Measurements from ENCODE around the gene CDKAL1.
A peak's percentile ranks its signal among the peaks of the same experiment; 100 is the strongest.
"Not testable (repeated sequence)": the region's sequence is repeated elsewhere in the genome, so short reads cannot be mapped to it uniquely, and the experiment has no call there.

The CDKAL1 gene

DNA sequence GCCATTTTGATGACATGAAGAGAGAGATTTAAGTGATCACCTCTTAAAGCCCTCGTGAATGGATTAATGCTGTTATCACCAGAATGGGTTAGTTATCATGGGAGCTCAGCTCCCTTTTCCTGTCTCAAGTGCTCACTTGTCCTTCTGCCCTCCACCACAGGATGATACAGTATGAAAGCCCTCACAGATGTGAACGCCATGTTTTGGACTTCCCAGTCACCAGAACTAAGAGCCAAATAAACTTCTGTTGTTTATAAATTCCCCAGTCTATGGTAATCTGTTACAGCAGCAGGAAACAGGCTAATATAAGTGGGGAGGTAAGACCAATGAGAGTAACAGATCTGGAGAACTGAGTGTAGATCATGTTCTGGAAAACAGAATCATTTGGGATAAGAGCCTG is 493.2 kb downstream of the CDKAL1 start:
- DNase-seq (ENCODE audit: low read depth) = no peak

DNA sequence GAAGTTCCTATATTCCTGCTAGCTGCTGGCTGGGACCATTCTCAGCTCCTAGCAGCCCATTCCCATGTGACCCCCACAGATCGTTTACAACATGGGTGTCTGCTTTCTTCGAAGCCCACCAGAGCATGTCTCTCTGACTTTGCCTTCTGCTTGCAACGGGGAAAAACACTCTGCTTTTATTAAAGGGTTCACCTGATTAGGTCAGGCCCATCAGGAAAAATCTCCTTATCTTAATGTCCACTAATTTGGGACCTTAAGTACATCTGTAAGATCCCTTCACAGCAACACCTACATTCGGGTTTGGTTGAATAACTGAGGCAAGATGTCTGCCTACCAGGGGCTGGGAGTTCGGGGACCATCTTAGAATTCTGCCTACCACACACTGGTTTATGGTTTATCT is 496.9 kb downstream of the CDKAL1 start:
- no peak for DNase-seq (ENCODE audit: low read depth)

DNA sequence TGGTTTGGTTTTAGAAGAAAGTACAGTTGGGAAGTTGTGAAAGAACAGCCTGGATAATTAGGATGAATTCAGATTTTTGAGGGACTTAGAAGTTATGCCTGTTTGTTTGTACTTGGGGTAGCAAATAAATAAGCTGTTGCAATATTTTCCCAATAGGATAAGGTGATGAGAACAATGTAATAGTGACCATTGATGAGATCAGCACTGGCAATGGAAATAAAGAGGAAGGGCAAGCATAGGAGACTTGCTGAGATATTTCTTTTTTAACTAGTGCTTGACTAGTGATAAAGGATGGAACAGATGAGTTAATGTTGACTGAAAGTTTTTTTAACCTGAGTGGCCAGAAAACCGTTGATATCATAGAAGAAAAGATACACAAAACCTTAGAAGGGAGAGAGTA is 498.8 kb downstream of the CDKAL1 start:
- DNase-seq (ENCODE audit: low read depth) = peak; percentile 37

DNA sequence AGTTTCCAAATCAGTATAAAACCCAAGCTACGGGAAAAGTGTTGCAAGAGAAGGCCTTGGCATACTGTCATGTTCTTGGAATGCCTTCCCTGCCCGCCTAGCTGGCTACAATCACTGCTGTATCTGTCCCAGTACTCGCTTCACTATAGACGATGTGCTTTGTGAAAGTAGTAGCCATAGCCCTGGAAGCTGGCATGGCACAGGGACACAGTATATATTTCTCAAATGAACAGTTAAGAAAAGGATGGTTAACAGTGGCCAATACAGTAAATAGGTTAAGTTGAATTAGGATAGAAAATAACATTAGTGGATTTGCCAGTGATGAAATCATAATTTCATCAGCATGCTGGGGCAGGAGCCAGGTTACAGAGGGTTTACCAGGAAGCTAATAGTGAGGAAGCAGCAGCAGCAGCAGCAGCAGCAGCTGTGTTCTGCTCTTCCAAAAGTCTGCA is 499.3 kb downstream of the CDKAL1 start:
- DNase-seq (ENCODE audit: low read depth) = peak; percentile 89

DNA sequence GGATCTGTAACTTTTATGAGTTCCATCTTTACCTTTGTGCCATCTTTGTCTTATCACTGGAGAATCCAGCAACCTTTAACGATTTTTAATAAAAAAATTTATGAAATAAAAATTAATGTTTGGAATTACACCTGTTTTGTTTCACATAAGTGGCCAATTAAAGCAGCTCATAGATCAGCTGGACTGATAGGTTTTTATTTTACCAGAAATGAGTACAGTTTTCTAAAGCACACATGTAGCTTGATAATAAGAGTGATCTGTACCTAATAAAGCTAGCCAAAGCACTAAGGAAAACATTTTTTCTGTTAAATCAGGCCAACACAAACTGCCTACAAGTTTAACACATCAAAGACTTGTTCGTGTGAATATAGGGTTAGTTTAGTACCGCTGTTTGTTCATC is 500.1 kb downstream of the CDKAL1 start:
- no peak for DNase-seq (ENCODE audit: low read depth)

DNA sequence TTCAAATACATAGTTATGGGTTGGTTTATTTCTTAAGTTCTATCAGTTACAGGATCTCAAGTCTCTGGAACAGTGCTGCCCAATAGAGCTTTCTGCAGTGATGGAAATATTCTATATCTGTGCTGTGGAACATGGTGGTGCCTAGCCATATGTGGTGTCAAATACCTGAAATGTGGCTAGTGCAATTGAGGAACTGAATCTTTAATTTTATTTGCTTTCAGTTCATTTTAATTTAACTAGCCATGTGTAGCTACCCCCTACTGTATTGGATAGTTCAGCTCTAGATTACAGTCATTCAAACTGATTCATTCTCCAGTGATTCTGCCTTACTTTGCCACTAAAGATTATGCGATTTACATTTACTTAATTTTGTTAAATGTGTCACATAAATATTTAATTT is 503.2 kb downstream of the CDKAL1 start:
- no peak for DNase-seq (ENCODE audit: low read depth)

DNA sequence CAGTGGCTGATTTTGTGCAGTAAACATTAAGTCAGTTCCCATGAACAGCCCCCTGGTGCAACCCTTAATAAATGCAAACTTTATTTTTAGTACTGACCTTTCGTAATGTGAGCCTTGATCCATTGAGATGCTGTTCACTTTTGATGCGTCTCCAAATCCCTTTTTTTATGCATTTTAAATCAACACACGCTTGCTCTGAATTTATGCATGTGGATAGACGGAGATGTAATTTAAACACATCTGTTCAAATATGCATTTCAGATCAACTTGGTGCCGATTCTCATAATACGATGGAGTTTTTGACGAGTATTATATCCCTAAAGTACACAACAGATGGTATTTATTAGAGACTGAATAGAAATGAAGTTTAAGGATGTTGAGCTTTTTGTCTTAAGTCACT is 505.7 kb downstream of the CDKAL1 start:
- DNase-seq (ENCODE audit: low read depth) = no peak

DNA sequence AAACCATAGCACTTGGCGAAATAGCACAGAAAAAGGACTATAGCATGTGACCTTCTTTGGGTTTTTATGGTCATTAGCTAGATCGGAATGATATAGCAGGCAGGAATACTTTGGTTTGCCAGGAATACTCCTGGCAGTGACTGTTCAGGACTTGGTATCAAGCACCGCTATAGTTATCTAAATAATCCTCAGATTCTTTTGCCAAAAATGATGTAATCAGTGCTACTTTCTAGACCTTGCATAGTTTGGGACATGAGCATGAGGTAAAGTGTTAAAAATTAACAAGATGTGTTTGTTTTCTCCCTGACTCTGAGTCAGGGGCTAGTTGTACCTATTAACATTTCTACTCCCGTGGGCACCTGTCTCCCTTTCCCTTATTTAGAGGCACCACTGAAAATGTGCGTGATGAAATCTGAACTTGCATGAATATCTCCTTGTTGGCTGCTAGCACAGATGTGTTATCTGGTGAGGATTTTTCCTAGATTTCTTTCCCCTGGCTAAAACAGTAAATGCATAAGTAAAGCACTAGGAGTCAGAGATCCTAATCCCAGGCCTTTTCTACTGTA is 511.0 kb downstream of the CDKAL1 start:
- DNase-seq (ENCODE audit: low read depth) = no peak

DNA sequence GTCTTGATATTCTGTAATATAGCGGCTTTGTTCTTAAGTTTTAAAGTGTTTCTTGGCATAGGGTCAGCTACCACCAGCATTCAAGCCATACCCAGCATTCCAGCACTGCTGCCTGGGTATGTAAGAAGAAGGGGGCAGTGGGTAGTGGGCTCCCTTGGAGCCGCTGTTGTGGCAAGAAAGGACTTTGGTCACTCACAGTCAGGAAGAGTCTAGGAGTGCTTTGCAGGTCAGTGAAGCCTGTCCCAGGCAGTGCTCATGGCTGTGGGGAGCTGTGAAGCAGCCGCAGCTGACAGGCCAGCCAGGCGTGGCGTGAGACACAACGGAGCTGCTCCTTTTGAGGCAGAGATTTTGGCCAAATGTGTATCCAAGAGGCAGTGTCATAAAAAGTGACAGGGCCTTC is 512.0 kb downstream of the CDKAL1 start:
- no peak for DNase-seq (ENCODE audit: low read depth)

DNA sequence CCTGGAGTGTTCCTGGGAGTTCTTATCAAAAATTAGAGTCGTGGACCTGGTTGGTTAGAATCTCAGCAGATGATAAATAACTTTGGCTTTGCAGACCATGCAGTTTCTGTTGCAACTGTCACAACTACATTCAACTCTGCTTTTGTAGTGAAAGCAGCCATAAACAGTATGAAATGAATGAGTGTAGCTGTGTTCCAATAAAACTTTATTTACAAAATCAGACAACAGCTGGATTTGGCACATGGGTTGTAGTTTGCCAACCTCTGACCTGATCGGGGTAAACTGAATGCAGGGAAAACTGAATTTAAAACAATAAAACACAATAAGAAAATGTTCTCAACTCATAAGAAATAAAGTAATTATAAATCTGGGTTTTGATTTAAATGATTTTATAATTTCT is 513.8 kb downstream of the CDKAL1 start:
- DNase-seq (ENCODE audit: low read depth) = no peak

DNA sequence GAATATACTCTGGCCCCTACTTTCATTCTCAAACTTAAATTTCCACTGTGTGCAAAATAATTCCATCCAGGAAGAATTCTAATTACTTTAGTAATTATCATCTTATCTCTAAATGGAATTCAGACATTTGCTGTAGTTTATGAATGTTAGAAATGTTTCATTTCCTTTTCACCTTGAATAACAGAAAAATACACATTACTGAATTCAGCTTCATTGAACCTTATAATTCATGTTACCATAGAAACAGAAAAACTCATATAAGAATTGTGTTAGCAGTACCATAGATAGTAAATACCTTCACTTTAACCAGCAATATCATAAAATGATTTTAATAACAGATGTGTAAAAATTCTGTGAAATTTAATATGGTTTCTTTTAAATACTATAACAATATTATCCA is 514.9 kb downstream of the CDKAL1 start:
- no peak for DNase-seq (ENCODE audit: low read depth)

DNA sequence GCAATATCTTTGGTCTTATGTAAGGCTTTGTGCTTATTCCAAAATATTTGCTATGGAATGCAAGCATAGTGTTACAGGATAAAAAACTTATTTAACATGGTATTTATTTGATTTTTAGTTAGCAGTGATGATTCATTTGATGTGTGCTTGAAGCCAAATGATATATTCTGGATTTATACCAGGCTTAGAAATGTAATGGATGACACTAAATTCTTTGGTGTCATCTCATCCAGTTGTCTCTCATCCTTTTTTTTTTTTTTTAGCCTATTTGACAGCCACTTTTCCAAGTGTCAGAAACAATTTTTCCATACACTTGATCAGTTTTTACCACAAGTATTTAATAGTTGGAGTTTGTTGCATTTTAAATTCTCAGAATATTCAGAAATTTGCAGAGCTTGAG is 515.3 kb downstream of the CDKAL1 start:
- DNase-seq (ENCODE audit: low read depth) = peak; percentile 31

DNA sequence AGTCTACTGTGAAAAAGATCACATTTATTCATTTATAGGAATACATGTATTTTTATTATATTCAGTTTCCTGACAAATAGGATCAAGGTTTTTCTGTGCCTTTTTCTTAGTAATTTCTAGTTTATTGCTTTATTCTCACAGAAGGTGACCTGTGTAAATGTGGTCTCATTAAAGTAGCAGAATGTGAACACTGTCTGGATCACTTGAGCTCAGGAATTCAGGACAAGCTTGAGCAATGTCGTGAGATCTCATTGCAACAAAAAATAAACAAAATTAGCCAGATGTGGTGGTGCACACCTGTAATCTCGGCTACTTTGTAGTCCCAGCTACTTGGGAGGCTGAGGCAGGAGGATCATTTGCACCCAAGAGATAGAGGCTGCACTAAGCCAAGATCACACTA is 516.7 kb downstream of the CDKAL1 start:
- no peak for DNase-seq (ENCODE audit: low read depth)

DNA sequence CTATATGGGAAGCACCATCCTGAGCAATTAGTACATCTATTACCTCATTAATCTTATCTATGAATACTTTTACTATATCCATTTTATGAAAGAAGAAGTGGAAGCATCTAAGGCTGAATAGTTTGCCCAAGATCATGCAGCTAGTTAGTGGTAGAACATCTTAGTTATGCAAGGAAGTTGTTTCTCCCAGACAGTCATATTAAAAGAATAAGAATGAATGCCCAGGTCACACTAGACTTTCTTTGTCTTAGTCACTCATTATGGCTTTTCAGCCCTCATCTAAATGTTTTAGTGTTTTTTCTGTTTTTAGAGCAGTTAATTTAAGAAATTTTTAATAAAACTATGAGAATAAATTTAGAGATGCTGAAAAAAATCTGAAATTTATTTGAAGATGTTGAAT is 517.5 kb downstream of the CDKAL1 start:
- no peak for DNase-seq (ENCODE audit: low read depth)

DNA sequence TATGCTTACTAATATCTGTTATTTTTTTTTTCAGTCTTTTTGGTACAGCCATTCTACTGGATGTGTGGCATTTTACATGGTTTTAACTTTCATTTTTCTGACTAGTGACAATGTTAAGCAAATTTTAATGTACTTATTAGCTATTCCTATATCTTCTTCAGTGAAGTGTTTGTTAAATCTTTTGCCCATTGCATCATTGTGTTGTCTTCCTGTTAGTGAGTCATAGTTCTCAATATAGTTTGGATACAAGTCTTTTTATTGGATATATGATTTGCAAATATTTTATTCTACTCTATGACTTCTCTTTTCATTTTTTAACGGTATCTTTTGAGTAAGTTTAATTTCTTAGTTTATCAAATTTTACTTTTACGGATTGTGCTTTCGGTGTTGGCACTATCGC is 519.4 kb downstream of the CDKAL1 start:
- DNase-seq (ENCODE audit: low read depth) = no peak

DNA sequence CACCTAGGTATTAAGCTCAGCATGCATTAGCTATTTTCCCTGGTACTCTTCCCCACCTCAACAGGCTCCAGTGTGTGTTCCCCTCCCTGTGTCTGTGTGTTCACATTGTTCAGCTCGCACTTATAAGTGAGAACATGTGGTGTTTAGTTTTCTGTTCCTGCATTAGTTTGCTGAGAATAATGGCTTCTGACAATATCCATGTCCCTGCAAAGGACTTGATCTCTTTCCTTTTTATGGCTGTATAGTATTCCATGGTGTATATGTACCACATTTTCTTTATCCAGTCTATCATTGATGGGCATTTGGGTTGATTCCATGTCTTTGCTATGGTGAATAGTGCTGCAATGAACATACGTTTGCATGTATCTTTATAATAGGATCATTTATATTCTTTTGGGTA is 521.2 kb downstream of the CDKAL1 start:
- DNase-seq (ENCODE audit: low read depth) = not testable (repeated sequence)

DNA sequence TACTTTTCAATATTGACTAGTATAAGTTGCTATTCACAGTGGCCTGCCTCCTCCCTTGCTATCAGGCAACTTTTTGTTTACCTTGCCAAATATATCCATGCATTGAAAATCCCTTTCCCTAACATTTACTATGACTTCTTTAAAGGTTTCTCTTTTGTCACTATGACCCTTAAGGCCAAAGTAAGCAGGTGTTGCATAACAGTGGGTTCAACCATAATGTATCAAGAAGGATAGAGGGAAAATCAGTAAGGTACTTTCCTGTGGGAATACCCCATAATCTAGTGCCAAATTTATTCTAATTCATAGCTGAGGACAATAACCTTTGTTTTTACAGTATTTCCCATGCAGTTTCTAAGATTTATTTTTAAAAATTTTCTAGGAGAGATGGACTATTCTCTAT is 527.6 kb downstream of the CDKAL1 start:
- no peak for DNase-seq (ENCODE audit: low read depth)

DNA sequence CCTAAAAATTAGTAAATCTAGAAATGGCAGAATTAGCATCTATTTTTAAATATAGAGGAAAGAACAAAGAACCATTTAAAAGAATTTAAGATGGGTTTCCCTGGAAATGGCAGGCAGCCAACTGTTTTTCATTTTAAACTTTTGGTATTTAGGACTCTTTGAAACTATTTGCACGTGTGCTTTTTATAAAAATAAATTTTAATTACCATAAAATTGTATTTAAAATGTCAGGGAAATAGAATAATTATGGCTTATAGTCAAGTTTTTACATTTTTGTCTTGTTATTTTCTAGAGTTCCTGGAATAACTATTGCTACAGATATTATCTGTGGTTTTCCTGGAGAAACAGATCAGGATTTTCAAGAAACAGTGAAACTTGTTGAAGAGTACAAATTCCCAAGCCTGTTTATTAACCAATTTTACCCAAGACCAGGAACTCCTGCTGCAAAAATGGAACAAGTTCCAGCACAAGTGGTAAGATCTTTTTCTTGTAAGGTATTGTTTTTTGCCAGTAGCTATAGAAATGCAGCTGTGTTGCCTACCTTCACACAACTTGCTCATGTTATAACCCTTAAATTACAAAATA is 530.6 kb downstream of the CDKAL1 start:
- DNase-seq (ENCODE audit: low read depth) = no peak

DNA sequence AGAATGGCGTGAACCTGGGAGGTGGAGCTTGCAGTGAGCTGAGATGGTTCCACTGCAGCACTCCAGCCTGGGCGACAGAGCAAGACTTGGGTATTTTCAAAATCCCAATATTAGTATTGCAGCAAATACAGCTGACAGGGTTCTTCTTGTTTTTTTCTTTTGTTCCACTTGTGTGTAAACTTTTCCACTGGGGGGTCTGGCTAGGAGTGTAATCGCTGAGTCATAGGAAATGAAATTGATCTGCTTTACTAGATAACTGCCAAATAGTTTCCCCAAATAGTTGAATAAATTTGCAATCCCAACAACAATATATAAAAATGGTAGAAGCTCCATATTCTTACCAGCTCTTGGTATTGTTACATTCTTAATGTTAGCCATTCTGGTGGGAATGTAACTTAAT is 533.3 kb downstream of the CDKAL1 start:
- peak; percentile 27 for DNase-seq (ENCODE audit: low read depth)

DNA sequence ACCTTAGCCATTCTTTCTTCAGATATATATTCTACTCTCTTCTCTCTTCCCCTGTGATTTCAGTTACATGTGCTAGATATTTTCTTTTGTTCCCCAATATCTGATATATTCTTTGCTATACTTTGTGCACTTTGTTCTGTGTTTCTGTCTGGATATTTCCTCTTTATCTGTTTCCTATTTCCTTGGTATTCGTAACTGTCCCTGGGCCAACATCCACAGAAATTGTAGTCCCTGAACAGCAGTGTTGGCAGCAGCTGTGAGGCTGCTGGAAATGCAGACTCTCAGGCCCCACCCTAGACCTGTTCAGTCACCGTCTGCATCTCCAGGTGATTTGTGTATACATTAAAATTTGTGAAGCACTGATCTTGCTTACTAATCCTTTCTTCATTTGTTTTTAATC is 536.4 kb downstream of the CDKAL1 start:
- no peak for DNase-seq (ENCODE audit: low read depth)

DNA sequence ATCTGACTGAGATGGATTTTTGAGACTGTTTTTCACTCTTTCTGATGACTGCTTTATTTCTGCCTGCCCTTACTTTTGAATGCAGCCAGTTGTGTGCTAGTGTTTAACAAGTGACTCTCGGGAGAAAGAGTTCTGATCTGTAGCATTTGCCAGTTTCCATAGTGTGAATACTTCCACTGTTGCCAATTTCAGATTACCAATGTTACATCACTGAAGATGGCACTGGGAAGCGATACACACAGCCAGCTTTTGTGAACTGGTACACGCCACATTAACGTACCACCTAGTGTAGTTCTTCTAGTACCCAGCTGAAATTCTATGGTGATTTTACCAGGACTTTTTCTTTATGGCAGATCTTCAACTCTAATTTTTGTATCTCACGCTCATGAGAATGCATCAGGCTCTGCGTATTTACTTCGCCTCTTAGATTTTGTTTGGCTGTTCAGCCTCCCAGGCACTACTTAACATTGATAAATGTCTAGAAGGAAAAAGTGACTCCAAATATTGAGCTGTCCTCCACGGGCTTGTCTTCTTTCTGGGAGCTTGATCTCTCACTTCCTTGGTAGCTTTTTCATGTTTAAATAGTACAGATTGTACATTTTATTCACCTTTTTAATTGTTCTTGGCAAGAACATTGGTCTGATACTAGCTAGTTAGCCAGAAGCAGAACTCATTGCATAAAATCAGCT is 537.7 kb downstream of the CDKAL1 start:
- no peak for DNase-seq (ENCODE audit: low read depth)

DNA sequence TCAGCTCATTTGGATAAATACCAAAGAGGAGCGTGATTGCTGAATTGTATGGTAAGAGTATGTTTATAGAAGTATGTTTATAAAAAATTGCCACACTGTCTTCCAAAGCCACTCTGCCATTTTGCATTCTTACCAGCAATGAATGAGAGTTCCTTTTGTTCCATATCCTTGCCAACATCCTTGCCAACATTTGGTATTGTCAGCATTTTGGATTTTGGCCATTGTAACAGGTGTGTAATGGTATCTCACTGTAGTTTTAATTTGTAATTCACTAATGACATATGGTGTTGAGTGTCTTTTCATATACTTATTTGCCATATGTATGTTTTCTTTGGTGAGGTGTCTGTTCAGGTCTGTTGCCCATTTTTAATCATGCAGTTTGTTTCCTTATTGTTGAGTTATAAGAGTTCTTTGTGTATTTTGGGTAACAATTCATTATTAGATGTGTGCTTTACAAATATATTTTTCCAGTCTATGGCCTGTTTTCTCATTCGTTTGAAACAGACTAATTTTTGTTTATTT is 539.1 kb downstream of the CDKAL1 start:
- no peak for DNase-seq (ENCODE audit: low read depth)

DNA sequence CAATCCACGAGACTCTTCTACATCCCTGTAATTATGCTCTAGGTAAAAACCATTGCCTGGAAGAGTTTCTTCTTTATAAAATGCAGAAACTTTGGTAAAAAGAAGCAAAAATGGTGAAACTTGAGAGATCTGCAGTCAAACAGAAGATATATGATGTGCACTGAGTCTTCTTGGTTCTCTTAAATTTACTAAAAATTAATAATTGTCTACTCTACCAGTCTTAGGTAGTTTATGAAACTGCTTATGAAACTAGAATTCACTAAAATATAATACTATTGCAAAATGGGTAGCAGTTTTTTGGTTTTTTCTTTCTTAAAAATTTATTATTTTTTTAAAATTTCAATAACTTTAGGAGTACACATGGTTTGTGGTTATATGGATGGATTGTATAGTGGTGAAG is 540.2 kb downstream of the CDKAL1 start:
- DNase-seq (ENCODE audit: low read depth) = no peak

DNA sequence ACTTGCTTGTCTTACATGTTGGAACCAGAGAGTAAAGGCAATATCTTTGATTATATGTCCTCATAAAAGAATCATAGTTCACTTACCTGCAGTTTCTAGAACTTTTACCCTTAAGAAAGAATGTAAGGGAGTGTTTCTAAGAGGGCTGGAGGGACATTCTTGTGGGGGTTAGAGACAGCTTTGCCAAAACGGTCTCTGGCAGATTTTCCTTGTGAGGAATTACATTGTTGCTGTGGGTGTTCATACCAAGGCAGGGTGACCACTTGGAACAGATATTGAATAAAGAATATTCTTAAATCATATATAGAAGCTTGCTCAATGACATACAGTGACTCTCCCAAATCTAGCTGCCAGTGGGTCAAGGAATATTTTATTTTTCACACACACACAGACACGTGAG is 541.7 kb downstream of the CDKAL1 start:
- DNase-seq (ENCODE audit: low read depth) = no peak
